Common myeloid progenitor, CD34-positive (primary cell): ENCODE data around the gene ZBTB34.

ENCODE experiments used
- CTCF ChIA-PET: fragments of 350-600 bp; sonication (Branson Sonifier 250); formaldehyde crosslinking; loops from one replicate; lab custom pipeline; 2021; ENCODE audit warnings: antibody characterized with exemption; lab: Charles Lee
- POLR2A ChIA-PET: fragments of 350-600 bp; sonication (Branson Sonifier 250); formaldehyde crosslinking; loops from one replicate; lab custom pipeline; 2021; ENCODE audit warnings: antibody characterized with exemption; lab: Charles Lee
- DNase-seq, 3 donors: peaks; one replicate each; pipeline versions ENCODE4 v3.0.0 to v3.0.0-alpha.2; 2013
- H3K27ac ChIP-seq, 2 experiments: 1 replicate in 1 of 2; 2 replicates in 1 of 2; pipeline ENCODE4 v1.7.0; 2013; ENCODE audit warnings: inconsistent platforms in 2 of 2, low read length in 2 of 2, mild to moderate bottlenecking in 2 of 2, low read depth in 1 of 2, moderate library complexity in 1 of 2; ENCODE audit not compliant: severe bottlenecking in 2 of 2, insufficient read depth in 1 of 2, poor library complexity in 1 of 2
- H3K27me3 ChIP-seq, 5 experiments: replicated peaks in 2 of 5; 1 replicate in 3 of 5; 2 replicates in 2 of 5; pipeline versions ENCODE4 v1.6.1 to v1.7.0; 2013; ENCODE audit warnings: low read length in 4 of 5, mild to moderate bottlenecking in 2 of 5, moderate library complexity in 2 of 5, inconsistent platforms in 1 of 5; ENCODE audit not compliant: insufficient read depth in 5 of 5, control insufficient read depth in 4 of 5
- H3K36me3 ChIP-seq, 4 experiments: 1 replicate in 2 of 4; 2 replicates in 2 of 4; pipeline versions ENCODE4 v1.6.1 to v1.7.0; 2013; ENCODE audit warnings: low read length in 3 of 4, control low read depth in 1 of 4, mild to moderate bottlenecking in 1 of 4; ENCODE audit not compliant: control insufficient read depth in 4 of 4, insufficient read depth in 4 of 4
- H3K4me1 ChIP-seq, 4 experiments: 1 replicate in 3 of 4; 2 replicates in 1 of 4; pipeline versions ENCODE4 v1.6.1 to v1.7.1; 2013; ENCODE audit warnings: low read length in 3 of 4, mild to moderate bottlenecking in 3 of 4, control low read depth in 1 of 4, inconsistent platforms in 1 of 4, moderate library complexity in 1 of 4; ENCODE audit not compliant: control insufficient read depth in 4 of 4, insufficient read depth in 4 of 4; ENCODE audit errors: control extremely low read depth in 1 of 4
- H3K4me3 ChIP-seq, 7 experiments: 1 replicate in 4 of 7; 2 replicates in 3 of 7; pipeline versions ENCODE4 v1.5.1 to v1.7.0; 2013; ENCODE audit warnings: mild to moderate bottlenecking in 7 of 7, low read length in 6 of 7, moderate library complexity in 6 of 7, inconsistent platforms in 2 of 7, low read depth in 2 of 7, control low read depth in 1 of 7; ENCODE audit not compliant: insufficient read depth in 4 of 7, control insufficient read depth in 1 of 7; ENCODE audit errors: extremely low read depth in 1 of 7
- H3K9me3 ChIP-seq, 5 experiments: 1 replicate in 4 of 5; 2 replicates in 1 of 5; pipeline versions ENCODE4 v1.6.1 to v1.7.1; 2013; ENCODE audit warnings: low read length in 4 of 5, mild to moderate bottlenecking in 2 of 5, inconsistent platforms in 1 of 5, low read depth in 1 of 5, moderate library complexity in 1 of 5; ENCODE audit not compliant: control insufficient read depth in 4 of 5, insufficient read depth in 2 of 5; ENCODE audit errors: control extremely low read depth in 1 of 5
- WGBS: methylation state at CpG from one replicate; pipeline ENCODE4 v1.1.5; 2013; ENCODE audit not compliant: insufficient coverage; 5-methylcytosine and 5-hydroxymethylcytosine counted together

ZBTB34 gene

GRCh38 chr9:126839301-126839700, 21.1 kb upstream of the ZBTB34 start:
- no peaks in the 10 kb centered on the region for H3K9me3 ChIP-seq
- H3K27ac ChIP-seq = no peak overlapping the region
- peaks cover 0 to 18% (median 12%) of the 10 kb centered on the region in 4 experiments for H3K4me1 ChIP-seq
- peaks cover 3 to 24% (median 11%) of the 10 kb centered on the region in 4 experiments for H3K36me3 ChIP-seq
- WGBS = 98% methylated on average over 7 of the region's 8 CpGs
- POLR2A ChIA-PET = interaction anchor here (0.6 to 0.8 kb wide), 2 partner anchors 11 to 780 kb away, joined by 3 to 4 read pairs; no protein-coding TSS in a partner anchor
- no peak for DNase-seq
- CTCF ChIA-PET = interaction anchor here (1.3 kb wide), 1 partner anchor 135 kb away, joined by 3 read pairs; no protein-coding TSS in a partner anchor
- H3K27me3 ChIP-seq = no peaks in the 10 kb centered on the region
- no peak overlapping the region for H3K4me3 ChIP-seq

- no peak overlapping the region for H3K27ac ChIP-seq
- no peaks in the 10 kb centered on the region for H3K27me3 ChIP-seq
- H3K4me1 ChIP-seq = peaks cover 0 to 8% (median 6%) of the 10 kb centered on the region in 4 experiments
- WGBS = 93% methylated on average over 9 of the region's 13 CpGs
- H3K4me3 ChIP-seq = no peak overlapping the region
- CTCF ChIA-PET = no interaction called here
- H3K9me3 ChIP-seq = no peaks in the 10 kb centered on the region
- DNase-seq = no peak
- H3K36me3 ChIP-seq = peaks cover 0 to 11% (median 4%) of the 10 kb centered on the region in 4 experiments
- POLR2A ChIA-PET = no interaction called here
Observed at GRCh38 chr9:126842220-126842842, 18.1 kb upstream of the ZBTB34 start.

- DNase-seq = peak in 2 of 3 donors; percentile 49 to 63
- Histone ChIP-seq H3K4me3 (no peak overlapping the region), H3K27me3 (no peaks in the 10 kb centered on the region), H3K9me3 (no peaks in the 10 kb centered on the region), H3K36me3 (peaks cover 0 to 11% (median 4%) of the 10 kb centered on the region in 4 experiments), H3K4me1 (peaks cover 0 to 10% (median 7%) of the 10 kb centered on the region in 4 experiments), H3K27ac (no peak overlapping the region)
- CTCF ChIA-PET = no interaction called here
- 90% methylated on average over 7 of the region's 10 CpGs for WGBS
- POLR2A ChIA-PET = no interaction called here
Observed at GRCh38 chr9:126842977-126843799, 17.3 kb upstream of the ZBTB34 start.

DNA sequence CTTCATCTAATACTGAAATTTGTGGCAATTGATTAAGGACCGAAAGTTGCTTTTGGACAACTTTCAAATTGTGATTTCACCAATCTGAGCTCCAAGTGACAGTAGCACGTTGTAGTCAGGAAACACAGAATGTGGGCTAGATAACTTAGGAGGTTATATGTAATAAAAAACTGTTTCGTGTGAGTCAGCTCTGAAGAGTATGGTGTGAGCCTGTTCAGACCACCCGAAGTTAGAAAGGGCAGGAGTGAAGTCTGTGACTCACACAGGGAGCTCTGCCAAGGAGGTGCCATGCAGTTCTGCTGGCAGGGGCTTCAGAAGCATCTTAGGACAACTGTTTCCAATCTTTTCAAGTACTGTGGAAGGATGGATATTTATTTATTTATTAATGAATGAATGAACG, 16.4 kb upstream of the ZBTB34 start:
- Histone ChIP-seq H3K9me3 (no peaks in the 10 kb centered on the region), H3K4me3 (no peak overlapping the region), H3K36me3 (peaks cover 0 to 2% (median under 1%) of the 10 kb centered on the region in 4 experiments), H3K27me3 (no peaks in the 10 kb centered on the region), H3K4me1 (peaks cover 0 to 14% (median 10%) of the 10 kb centered on the region in 4 experiments), H3K27ac (no peak overlapping the region)
- WGBS = 54% methylated on average over 4 of the region's 5 CpGs
- peak in 2 of 3 donors; percentile 69 to 76 for DNase-seq
- CTCF ChIA-PET = no interaction called here
- POLR2A ChIA-PET = no interaction called here

GRCh38 chr9:126847051-126847450, 13.4 kb upstream of the ZBTB34 start:
- ChIA-PET CTCF (interaction anchor here (0.9 to 2.3 kb wide), 2 partner anchors 11 to 12 kb away, joined by 3 to 7 read pairs; no protein-coding TSS in a partner anchor), POLR2A (no interaction called here)
- Histone ChIP-seq H3K9me3 (no peaks in the 10 kb centered on the region), H3K4me1 (peaks cover 0 to 28% (median 22%) of the 10 kb centered on the region in 4 experiments), H3K27me3 (no peaks in the 10 kb centered on the region), H3K27ac (no peak overlapping the region), H3K4me3 (no peak overlapping the region), H3K36me3 (no peaks in the 10 kb centered on the region)
- no peak for DNase-seq
- 98% methylated on average over 8 of the region's 8 CpGs for WGBS

- Histone ChIP-seq H3K4me1 (peaks cover 0 to 22% (median 16%) of the 10 kb centered on the region in 4 experiments), H3K27me3 (no peaks in the 10 kb centered on the region), H3K27ac (no peak overlapping the region), H3K4me3 (peak overlapping the region in 3 of 7 experiments; percentile 19 to 44 (median 33)), H3K9me3 (no peaks in the 10 kb centered on the region), H3K36me3 (no peaks in the 10 kb centered on the region)
- WGBS = 32% methylated on average over 2 of the region's 8 CpGs
- DNase-seq = peak; percentile 36 to 81 (median 76)
- ChIA-PET POLR2A (interaction anchor here (0.7 to 1.4 kb wide), 2 partner anchors 11 to 504 kb away, joined by 3 to 4 read pairs; no protein-coding TSS in a partner anchor), CTCF (interaction anchor here (0.6 to 3.3 kb wide), 4 partner anchors 9 to 160 kb away, joined by 3 to 15 read pairs (median 3); no protein-coding TSS in a partner anchor)
Observed at GRCh38 chr9:126849591-126850225, 10.7 kb upstream of the ZBTB34 start.
